ENCODE data around the gene SDHAF2. TPM values are rescaled to one million over a fixed set of nuclear protein-coding genes. Genes with fewer than 3 reads are reported as not detected.
"Not testable (repeated sequence)": the region's sequence is repeated elsewhere in the genome, so short reads cannot be mapped to it uniquely, and the experiment has no call there.

The SDHAF2 gene
- total and polyA plus RNA-seq, 2 of the 4 experiments (the other 2 are of a cell fraction), result 50.4 to 91.1 TPM

DNA sequence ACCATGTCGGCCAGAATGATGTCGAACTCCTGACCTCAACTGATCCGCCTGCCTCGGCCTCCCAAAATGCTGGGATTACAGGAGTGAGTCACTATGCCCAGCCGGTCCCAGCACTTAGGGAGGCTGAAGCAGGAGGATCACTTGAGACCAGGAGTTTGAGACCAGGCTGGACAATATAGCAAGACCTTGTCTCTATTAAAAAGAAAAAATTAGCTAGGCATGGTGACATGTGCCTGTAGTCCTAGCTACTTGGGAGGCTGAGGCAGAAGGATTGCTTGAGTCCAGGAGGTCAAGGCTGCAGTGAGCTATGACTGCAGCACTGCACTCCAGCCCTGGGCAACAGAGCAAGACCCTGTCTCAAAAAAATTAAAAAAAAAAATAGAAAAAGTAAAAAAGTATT is 46.1 kb upstream of the SDHAF2 start:
- H2BK5ac ChIP-seq (ENCODE audit: low read depth, low read length, poor library complexity, severe bottlenecking); H3K4me3 ChIP-seq (ENCODE audit: insufficient read depth, low read depth, low read length); H3K79me1 ChIP-seq (ENCODE audit: low read depth in 1 of 2, low read length in 2 of 2); H2BK15ac ChIP-seq (ENCODE audit: low read depth, low read length); H3K4me2 ChIP-seq (ENCODE audit: low read depth, low read length); H3K56ac ChIP-seq (ENCODE audit: extremely low read depth, insufficient read depth, low read length); H4K20me1 ChIP-seq (ENCODE audit: insufficient read depth, low read length); H4K91ac ChIP-seq (ENCODE audit: insufficient read depth, low read depth, low read length); H2AFZ ChIP-seq (replicated peaks; ENCODE audit: low read length, poor library complexity); H3K9me1 ChIP-seq (ENCODE audit: insufficient read depth, low read length); H3K9me3 ChIP-seq (ENCODE audit: control insufficient read depth, insufficient read depth, low read length); DNase-seq; H3K27me3 ChIP-seq (ENCODE audit: control insufficient read depth, insufficient read depth, low read length); H4K5ac ChIP-seq (ENCODE audit: low read depth, low read length); dilution Hi-C loops (cut with HindIII; ENCODE audit: low sequenced_read_pairs, unreplicated experiment); H3K14ac ChIP-seq (replicated peaks; ENCODE audit: low read depth, low read length); H3K23ac ChIP-seq (ENCODE audit: low read depth, low read length); POLR2A ChIA-PET (ENCODE audit: unreplicated experiment); H2BK120ac ChIP-seq (ENCODE audit: low read depth, low read length); H2AK5ac ChIP-seq (ENCODE audit: low read depth, low read length); H3K27ac ChIP-seq (ENCODE audit: insufficient read depth, low read length); H2BK20ac ChIP-seq (ENCODE audit: low read depth, low read length); H3K4me1 ChIP-seq (ENCODE audit: control insufficient read depth, insufficient read depth, low read length); H4K8ac ChIP-seq (ENCODE audit: low read depth in 2 of 2, low read length in 2 of 2); H3K18ac ChIP-seq (ENCODE audit: low read depth, low read length); H3K4ac ChIP-seq (ENCODE audit: low read depth, low read length); H3K36me3 ChIP-seq (ENCODE audit: control insufficient read depth, insufficient read depth, low read length); ATAC-seq (ENCODE audit: low read depth); intact Hi-C loops (cut with micrococcal nuclease); in situ Hi-C loops (cut with MboI; ENCODE audit: low sequenced_read_pairs); BruUV-seq (replicated peaks); H2AK9ac ChIP-seq (replicated peaks; ENCODE audit: low read depth, low read length, poor library complexity); H3K9ac ChIP-seq (ENCODE audit: low read depth, low read length): not testable (repeated sequence)
- 95% methylated on average over 4 of the region's 5 CpGs; no CpG with 5 or more reads in 1 of the 2 experiments for whole genome bisulfite sequencing, 2 experiments (ENCODE audit: extremely low coverage in 2 of 2, insufficient read length in 1 of 2)
- CTCF ChIA-PET, result interaction anchor here (5.0 kb wide), 1 partner anchor 49 kb away, joined by 72 read pairs; the partner anchor contains the start of genes DDB1 and TKFC
